WTC11 (cell line): Measurements from ENCODE around the gene RTP3.

ENCODE experiments used
- ATF1 ChIP-seq: sonication (generic); formaldehyde crosslinking; IDR thresholded peaks from 2 replicates; pipeline ENCODE4 v1.8.1; 2023; ENCODE audit warnings: mild to moderate bottlenecking, moderate library complexity, missing genetic modification reagents
- CREM ChIP-seq: sonication (generic); formaldehyde crosslinking; IDR thresholded peaks from 2 replicates; pipeline ENCODE4 v1.8.1; 2022; ENCODE audit warnings: mild to moderate bottlenecking, missing genetic modification reagents, moderate library complexity
- ETV6 ChIP-seq: sonication (generic); formaldehyde crosslinking; IDR thresholded peaks from 2 replicates; pipeline ENCODE4 v1.8.1; 2022; ENCODE audit warnings: mild to moderate bottlenecking, missing genetic modification reagents
- RELA ChIP-seq: sonication (generic); formaldehyde crosslinking; IDR thresholded peaks from 2 replicates; pipeline ENCODE4 v1.8.1; 2022; ENCODE audit warnings: missing genetic modification reagents, mild to moderate bottlenecking, borderline replicate concordance
- ZNF263 ChIP-seq: sonication (generic); formaldehyde crosslinking; IDR thresholded peaks from 2 replicates; pipeline ENCODE4 v1.8.1; 2022; ENCODE audit warnings: low read depth, mild to moderate bottlenecking, moderate library complexity, missing genetic modification reagents
- TF ChIP-seq, protein P1 (sequence below): sonication (generic); formaldehyde crosslinking; conservative IDR thresholded peaks from 2 replicates; pipeline ENCODE4 v1.8.1; 2023; ENCODE audit warnings: mild to moderate bottlenecking, low read depth, missing genetic modification reagents, moderate library complexity
- TF ChIP-seq, protein P2 (sequence below): sonication (generic); formaldehyde crosslinking; IDR thresholded peaks from 2 replicates; pipeline ENCODE4 v1.8.0; 2022; ENCODE audit warnings: mild to moderate bottlenecking, missing genetic modification reagents
- TF ChIP-seq, protein P3 (sequence below): fragments of 250-450 bp; sonication (Bioruptor Pico); IDR thresholded peaks from 2 replicates; pipeline ENCODE4 v1.9.0; 2021; ENCODE audit warnings: mild to moderate bottlenecking, borderline replicate concordance
- TF ChIP-seq, protein P4 (sequence below): fragments of 200-600 bp; IDR thresholded peaks from 2 replicates; pipeline ENCODE4 v1.8.0; 2022; ENCODE audit warnings: antibody characterized with exemption
- TF ChIP-seq, protein P5 (sequence below): sonication (generic); formaldehyde crosslinking; IDR thresholded peaks from 2 replicates; pipeline ENCODE4 v1.8.1; 2023; ENCODE audit warnings: mild to moderate bottlenecking, moderate library complexity, missing genetic modification reagents
- TF ChIP-seq, protein P6 (sequence below): sonication (generic); formaldehyde crosslinking; IDR thresholded peaks from 2 replicates; pipeline ENCODE4 v1.8.1; 2023; ENCODE audit warnings: mild to moderate bottlenecking, missing genetic modification reagents, moderate library complexity
- TF ChIP-seq, protein P7 (sequence below): sonication (generic); formaldehyde crosslinking; IDR thresholded peaks from 2 replicates; pipeline ENCODE4 v1.8.1; 2022; ENCODE audit warnings: missing genetic modification reagents, borderline replicate concordance
- TF ChIP-seq, protein P8 (sequence below): sonication (generic); formaldehyde crosslinking; IDR thresholded peaks from 2 replicates; pipeline ENCODE4 v1.8.0; 2022; ENCODE audit warnings: missing genetic modification reagents

DNA sequence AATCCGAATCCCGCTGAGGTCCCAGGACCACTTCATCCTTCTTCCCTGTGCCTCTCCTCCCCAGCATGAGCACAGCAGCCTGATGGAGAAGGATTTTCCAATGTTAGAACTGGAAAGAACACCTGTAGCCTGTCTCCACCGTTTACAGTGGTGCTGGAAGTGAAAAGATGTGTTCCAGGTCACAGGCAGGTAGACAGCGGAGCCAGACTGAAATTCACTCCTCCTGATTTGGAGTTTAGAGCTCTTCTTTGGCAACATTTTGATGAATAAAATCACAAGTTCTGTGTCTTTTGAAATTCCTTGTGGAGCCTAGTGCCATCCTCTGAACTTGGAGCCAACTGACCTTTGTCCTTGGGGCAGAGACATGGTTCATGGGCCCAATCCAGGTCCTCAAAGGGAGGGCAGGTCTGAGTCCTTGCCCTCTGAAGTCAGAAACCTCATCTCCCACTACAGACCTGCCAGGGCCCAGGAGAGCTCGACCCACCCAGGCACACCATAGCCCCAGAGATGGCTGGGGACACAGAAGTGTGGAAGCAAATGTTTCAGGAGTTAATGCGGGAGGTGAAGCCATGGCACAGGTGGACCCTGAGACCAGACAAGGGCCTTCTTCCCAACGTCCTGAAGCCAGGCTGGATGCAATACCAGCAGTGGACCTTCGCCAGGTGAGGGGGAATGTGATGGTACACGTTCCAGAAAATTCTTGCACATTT, at the start of gene RTP3:
- TF ChIP-seq RELA (no peak), ZNF263 (CRISPR knock-in tag) (no peak), CREM (no peak), ETV6 (CRISPR knock-in tag) (no peak), ATF1 (no peak)
- TF ChIP-seq, protein P1, sequence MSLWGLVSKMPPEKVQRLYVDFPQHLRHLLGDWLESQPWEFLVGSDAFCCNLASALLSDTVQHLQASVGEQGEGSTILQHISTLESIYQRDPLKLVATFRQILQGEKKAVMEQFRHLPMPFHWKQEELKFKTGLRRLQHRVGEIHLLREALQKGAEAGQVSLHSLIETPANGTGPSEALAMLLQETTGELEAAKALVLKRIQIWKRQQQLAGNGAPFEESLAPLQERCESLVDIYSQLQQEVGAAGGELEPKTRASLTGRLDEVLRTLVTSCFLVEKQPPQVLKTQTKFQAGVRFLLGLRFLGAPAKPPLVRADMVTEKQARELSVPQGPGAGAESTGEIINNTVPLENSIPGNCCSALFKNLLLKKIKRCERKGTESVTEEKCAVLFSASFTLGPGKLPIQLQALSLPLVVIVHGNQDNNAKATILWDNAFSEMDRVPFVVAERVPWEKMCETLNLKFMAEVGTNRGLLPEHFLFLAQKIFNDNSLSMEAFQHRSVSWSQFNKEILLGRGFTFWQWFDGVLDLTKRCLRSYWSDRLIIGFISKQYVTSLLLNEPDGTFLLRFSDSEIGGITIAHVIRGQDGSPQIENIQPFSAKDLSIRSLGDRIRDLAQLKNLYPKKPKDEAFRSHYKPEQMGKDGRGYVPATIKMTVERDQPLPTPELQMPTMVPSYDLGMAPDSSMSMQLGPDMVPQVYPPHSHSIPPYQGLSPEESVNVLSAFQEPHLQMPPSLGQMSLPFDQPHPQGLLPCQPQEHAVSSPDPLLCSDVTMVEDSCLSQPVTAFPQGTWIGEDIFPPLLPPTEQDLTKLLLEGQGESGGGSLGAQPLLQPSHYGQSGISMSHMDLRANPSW (CRISPR knock-in tag): no peak
- TF ChIP-seq, protein P2, sequence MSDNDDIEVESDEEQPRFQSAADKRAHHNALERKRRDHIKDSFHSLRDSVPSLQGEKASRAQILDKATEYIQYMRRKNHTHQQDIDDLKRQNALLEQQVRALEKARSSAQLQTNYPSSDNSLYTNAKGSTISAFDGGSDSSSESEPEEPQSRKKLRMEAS: no peak
- TF ChIP-seq, protein P3, sequence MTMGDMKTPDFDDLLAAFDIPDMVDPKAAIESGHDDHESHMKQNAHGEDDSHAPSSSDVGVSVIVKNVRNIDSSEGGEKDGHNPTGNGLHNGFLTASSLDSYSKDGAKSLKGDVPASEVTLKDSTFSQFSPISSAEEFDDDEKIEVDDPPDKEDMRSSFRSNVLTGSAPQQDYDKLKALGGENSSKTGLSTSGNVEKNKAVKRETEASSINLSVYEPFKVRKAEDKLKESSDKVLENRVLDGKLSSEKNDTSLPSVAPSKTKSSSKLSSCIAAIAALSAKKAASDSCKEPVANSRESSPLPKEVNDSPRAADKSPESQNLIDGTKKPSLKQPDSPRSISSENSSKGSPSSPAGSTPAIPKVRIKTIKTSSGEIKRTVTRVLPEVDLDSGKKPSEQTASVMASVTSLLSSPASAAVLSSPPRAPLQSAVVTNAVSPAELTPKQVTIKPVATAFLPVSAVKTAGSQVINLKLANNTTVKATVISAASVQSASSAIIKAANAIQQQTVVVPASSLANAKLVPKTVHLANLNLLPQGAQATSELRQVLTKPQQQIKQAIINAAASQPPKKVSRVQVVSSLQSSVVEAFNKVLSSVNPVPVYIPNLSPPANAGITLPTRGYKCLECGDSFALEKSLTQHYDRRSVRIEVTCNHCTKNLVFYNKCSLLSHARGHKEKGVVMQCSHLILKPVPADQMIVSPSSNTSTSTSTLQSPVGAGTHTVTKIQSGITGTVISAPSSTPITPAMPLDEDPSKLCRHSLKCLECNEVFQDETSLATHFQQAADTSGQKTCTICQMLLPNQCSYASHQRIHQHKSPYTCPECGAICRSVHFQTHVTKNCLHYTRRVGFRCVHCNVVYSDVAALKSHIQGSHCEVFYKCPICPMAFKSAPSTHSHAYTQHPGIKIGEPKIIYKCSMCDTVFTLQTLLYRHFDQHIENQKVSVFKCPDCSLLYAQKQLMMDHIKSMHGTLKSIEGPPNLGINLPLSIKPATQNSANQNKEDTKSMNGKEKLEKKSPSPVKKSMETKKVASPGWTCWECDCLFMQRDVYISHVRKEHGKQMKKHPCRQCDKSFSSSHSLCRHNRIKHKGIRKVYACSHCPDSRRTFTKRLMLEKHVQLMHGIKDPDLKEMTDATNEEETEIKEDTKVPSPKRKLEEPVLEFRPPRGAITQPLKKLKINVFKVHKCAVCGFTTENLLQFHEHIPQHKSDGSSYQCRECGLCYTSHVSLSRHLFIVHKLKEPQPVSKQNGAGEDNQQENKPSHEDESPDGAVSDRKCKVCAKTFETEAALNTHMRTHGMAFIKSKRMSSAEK (CRISPR knock-in tag): no peak
- TF ChIP-seq, protein P4, sequence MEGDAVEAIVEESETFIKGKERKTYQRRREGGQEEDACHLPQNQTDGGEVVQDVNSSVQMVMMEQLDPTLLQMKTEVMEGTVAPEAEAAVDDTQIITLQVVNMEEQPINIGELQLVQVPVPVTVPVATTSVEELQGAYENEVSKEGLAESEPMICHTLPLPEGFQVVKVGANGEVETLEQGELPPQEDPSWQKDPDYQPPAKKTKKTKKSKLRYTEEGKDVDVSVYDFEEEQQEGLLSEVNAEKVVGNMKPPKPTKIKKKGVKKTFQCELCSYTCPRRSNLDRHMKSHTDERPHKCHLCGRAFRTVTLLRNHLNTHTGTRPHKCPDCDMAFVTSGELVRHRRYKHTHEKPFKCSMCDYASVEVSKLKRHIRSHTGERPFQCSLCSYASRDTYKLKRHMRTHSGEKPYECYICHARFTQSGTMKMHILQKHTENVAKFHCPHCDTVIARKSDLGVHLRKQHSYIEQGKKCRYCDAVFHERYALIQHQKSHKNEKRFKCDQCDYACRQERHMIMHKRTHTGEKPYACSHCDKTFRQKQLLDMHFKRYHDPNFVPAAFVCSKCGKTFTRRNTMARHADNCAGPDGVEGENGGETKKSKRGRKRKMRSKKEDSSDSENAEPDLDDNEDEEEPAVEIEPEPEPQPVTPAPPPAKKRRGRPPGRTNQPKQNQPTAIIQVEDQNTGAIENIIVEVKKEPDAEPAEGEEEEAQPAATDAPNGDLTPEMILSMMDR: no peak
- TF ChIP-seq, protein P5, sequence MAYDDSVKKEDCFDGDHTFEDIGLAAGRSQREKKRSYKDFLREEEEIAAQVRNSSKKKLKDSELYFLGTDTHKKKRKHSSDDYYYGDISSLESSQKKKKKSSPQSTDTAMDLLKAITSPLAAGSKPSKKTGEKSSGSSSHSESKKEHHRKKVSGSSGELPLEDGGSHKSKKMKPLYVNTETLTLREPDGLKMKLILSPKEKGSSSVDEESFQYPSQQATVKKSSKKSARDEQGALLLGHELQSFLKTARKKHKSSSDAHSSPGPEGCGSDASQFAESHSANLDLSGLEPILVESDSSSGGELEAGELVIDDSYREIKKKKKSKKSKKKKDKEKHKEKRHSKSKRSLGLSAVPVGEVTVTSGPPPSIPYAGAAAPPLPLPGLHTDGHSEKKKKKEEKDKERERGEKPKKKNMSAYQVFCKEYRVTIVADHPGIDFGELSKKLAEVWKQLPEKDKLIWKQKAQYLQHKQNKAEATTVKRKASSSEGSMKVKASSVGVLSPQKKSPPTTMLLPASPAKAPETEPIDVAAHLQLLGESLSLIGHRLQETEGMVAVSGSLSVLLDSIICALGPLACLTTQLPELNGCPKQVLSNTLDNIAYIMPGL (CRISPR knock-in tag): no peak
- TF ChIP-seq, protein P6, sequence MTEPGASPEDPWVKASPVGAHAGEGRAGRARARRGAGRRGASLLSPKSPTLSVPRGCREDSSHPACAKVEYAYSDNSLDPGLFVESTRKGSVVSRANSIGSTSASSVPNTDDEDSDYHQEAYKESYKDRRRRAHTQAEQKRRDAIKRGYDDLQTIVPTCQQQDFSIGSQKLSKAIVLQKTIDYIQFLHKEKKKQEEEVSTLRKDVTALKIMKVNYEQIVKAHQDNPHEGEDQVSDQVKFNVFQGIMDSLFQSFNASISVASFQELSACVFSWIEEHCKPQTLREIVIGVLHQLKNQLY (CRISPR knock-in tag): no peak
- TF ChIP-seq, protein P7, sequence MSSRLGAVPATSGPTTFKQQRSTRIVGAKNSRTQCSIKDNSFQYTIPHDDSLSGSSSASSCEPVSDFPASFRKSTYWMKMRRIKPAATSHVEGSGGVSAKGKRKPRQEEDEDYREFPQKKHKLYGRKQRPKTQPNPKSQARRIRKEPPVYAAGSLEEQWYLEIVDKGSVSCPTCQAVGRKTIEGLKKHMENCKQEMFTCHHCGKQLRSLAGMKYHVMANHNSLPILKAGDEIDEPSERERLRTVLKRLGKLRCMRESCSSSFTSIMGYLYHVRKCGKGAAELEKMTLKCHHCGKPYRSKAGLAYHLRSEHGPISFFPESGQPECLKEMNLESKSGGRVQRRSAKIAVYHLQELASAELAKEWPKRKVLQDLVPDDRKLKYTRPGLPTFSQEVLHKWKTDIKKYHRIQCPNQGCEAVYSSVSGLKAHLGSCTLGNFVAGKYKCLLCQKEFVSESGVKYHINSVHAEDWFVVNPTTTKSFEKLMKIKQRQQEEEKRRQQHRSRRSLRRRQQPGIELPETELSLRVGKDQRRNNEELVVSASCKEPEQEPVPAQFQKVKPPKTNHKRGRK (CRISPR knock-in tag): no peak
- TF ChIP-seq, protein P8, sequence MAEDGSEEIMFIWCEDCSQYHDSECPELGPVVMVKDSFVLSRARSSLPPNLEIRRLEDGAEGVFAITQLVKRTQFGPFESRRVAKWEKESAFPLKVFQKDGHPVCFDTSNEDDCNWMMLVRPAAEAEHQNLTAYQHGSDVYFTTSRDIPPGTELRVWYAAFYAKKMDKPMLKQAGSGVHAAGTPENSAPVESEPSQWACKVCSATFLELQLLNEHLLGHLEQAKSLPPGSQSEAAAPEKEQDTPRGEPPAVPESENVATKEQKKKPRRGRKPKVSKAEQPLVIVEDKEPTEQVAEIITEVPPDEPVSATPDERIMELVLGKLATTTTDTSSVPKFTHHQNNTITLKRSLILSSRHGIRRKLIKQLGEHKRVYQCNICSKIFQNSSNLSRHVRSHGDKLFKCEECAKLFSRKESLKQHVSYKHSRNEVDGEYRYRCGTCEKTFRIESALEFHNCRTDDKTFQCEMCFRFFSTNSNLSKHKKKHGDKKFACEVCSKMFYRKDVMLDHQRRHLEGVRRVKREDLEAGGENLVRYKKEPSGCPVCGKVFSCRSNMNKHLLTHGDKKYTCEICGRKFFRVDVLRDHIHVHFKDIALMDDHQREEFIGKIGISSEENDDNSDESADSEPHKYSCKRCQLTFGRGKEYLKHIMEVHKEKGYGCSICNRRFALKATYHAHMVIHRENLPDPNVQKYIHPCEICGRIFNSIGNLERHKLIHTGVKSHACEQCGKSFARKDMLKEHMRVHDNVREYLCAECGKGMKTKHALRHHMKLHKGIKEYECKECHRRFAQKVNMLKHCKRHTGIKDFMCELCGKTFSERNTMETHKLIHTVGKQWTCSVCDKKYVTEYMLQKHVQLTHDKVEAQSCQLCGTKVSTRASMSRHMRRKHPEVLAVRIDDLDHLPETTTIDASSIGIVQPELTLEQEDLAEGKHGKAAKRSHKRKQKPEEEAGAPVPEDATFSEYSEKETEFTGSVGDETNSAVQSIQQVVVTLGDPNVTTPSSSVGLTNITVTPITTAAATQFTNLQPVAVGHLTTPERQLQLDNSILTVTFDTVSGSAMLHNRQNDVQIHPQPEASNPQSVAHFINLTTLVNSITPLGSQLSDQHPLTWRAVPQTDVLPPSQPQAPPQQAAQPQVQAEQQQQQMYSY (CRISPR knock-in tag): no peak
